ENCODE results near the gene FAM180B.
A peak's percentile ranks its signal among the peaks of the same experiment; 100 is the strongest.

The FAM180B gene

DNA sequence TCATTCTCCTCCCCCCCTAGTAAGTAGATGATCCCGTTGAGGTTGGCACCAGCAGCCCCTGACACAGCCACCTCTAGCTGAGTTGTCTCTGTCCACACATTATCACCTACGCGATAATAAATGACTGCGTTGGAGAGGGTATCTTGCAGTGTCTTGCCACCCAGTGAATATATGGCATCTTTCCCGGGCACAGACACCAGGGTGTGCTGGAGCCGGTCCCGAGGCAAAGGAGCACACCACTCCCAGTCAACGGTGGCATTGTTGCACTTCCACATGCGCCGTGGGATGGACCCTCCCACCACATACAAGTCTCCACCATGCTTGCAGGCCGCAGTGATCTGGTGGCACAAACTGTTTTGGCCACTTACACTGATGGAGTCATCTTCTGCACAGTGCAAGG, 13.2 kb upstream of the FAM180B start:
- Histone ChIP-seq H3K27ac (no peak overlapping the region), H3K36me3 (ENCODE audit: insufficient read depth, low read length) (peaks cover 38% of the 10 kb centered on the region), H3K9ac (ENCODE audit: insufficient read length) (no peak overlapping the region), H3K4me3 (no peak overlapping the region), H3K9me3 (ENCODE audit: low read depth, low read length) (no peaks in the 10 kb centered on the region)
- DNase-seq (ENCODE audit: low read depth, low spot score) = no peak
- TF ChIP-seq POLR2AphosphoS5 (IDR thresholded peaks at IDR 0.05; ENCODE audit: borderline replicate concordance, low read depth, low read length) = no peak
- TF ChIP-seq EZH2 (IDR thresholded peaks at IDR 0.05) = no peak
- TF ChIP-seq FOXP2 (optimal IDR thresholded peaks at IDR 0.05; ENCODE audit: control extremely low read depth, extremely low read length, insufficient read depth) = no peak

GRCh38 chr11:47577460-47578041, 8.9 kb upstream of the FAM180B start:
- Histone ChIP-seq H3K27ac (no peak overlapping the region), H3K4me3 (peak overlapping the region; percentile 96), H3K9me3 (ENCODE audit: low read depth, low read length) (no peaks in the 10 kb centered on the region), H3K9ac (ENCODE audit: insufficient read length) (peak overlapping the region; percentile 18), H3K36me3 (ENCODE audit: insufficient read depth, low read length) (peaks cover 58% of the 10 kb centered on the region)
- no peak for DNase-seq (ENCODE audit: low read depth, low spot score)
- TF ChIP-seq EZH2 (IDR thresholded peaks at IDR 0.05) = no peak
- TF ChIP-seq FOXP2 (optimal IDR thresholded peaks at IDR 0.05; ENCODE audit: control extremely low read depth, extremely low read length, insufficient read depth) = no peak
- TF ChIP-seq POLR2AphosphoS5 (IDR thresholded peaks at IDR 0.05; ENCODE audit: borderline replicate concordance, low read depth, low read length) = no peak

DNA sequence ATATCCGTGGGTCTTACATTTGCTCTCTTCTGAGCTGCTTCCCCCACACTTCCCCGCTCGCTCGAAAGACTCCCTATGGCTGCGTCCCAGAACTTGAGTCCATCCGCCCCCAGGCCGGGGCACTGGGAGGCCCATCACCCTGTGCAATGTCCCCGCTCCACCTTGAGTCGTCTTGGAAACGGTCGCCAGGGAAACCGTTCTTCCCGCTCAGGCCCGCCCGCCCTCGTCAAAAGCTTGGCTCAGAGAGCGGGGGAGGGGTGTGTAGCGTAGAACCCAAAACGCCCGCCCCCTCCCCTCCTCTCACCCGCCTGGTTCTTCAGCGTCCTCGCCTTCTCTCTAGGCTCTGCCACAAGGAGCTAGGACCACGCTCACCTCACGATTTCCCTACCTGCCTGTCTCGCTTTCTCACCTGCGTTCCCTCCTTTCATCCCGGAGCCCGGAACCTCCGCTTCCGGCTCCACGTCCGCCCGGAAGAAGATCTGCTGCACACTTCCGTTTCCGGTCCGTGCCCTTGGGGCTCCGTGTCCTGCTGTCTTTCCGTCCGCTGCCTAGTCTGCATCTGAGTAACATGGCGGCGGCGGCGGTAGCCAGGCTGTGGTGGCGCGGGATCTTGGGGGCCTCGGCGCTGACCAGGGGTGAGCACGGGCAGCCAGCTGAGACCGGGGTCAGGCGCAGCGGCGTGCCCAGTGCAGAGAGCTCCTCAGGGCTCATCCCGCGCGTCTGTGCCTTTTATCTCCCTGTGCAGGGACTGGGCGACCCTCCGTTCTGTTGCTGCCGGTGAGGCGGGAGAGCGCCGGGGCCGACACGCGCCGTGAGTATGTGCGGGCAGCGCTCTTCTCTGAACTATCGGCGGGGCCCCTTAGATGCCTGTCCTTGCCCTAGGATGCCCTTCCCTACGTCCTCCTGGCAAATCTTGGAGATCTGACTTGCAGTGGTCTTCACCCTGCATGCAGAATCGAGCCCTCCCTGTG, 7.7 kb upstream of the FAM180B start, which contains the start of the genes KBTBD4 and NDUFS3:
Gene KBTBD4 (minus strand): TSS at position 447 of the 971 bp plus-strand sequence. CDS start 19 bp downstream, at position 428.
Gene NDUFS3 (plus strand): TSS at position 551 of the 971 bp plus-strand sequence. CDS start 18 bp downstream, at position 569.
- DNase-seq (ENCODE audit: low read depth, low spot score) = peak; percentile 70
- TF ChIP-seq POLR2AphosphoS5 (IDR thresholded peaks at IDR 0.05; ENCODE audit: borderline replicate concordance, low read depth, low read length) (peak; percentile 96), EZH2 (IDR thresholded peaks at IDR 0.05) (no peak)
- H3K36me3 ChIP-seq (ENCODE audit: insufficient read depth, low read length) = peaks cover 58% of the 10 kb centered on the region
- H3K4me3 ChIP-seq = peak within 1 kb of the TSS; percentile 96
- peak within 1 kb of the TSS; percentile 96 for H3K9ac ChIP-seq (ENCODE audit: insufficient read length)
- no peaks in the 10 kb centered on the region for H3K9me3 ChIP-seq (ENCODE audit: low read depth, low read length)
- peak within 1 kb of the TSS; percentile 77; the same call in 1 of the 2 replicates for H3K27ac ChIP-seq

DNA sequence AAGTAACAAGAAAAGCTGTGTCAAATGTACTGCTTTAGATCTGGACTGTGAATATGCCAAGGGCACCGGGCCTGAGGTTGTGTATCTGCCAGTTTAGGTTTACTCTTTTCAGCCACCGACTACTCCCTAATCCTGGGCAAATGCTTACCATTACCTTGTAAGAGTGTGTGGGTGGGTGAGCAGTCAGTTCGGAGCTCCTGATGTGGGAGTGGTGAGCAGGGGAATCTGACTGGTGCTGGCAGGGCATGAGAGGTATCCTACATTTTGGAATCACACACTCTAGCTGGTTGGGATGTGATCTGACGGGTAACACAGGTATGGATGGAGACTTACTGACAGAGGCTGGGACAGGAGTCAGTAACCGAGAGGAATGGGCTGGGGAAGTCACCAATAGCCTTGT, 2.6 kb upstream of the FAM180B start:
- TF ChIP-seq EZH2 (IDR thresholded peaks at IDR 0.05) = no peak
- TF ChIP-seq FOXP2 (optimal IDR thresholded peaks at IDR 0.05; ENCODE audit: control extremely low read depth, extremely low read length, insufficient read depth) = no peak
- TF ChIP-seq POLR2AphosphoS5 (IDR thresholded peaks at IDR 0.05; ENCODE audit: borderline replicate concordance, low read depth, low read length) = no peak
- DNase-seq (ENCODE audit: low read depth, low spot score) = no peak
- no peak overlapping the region for H3K27ac ChIP-seq
- H3K36me3 ChIP-seq (ENCODE audit: insufficient read depth, low read length) = peaks cover 46% of the 10 kb centered on the region
- no peaks in the 10 kb centered on the region for H3K9me3 ChIP-seq (ENCODE audit: low read depth, low read length)
- H3K9ac ChIP-seq (ENCODE audit: insufficient read length) = no peak overlapping the region
- no peak overlapping the region for H3K4me3 ChIP-seq

DNA sequence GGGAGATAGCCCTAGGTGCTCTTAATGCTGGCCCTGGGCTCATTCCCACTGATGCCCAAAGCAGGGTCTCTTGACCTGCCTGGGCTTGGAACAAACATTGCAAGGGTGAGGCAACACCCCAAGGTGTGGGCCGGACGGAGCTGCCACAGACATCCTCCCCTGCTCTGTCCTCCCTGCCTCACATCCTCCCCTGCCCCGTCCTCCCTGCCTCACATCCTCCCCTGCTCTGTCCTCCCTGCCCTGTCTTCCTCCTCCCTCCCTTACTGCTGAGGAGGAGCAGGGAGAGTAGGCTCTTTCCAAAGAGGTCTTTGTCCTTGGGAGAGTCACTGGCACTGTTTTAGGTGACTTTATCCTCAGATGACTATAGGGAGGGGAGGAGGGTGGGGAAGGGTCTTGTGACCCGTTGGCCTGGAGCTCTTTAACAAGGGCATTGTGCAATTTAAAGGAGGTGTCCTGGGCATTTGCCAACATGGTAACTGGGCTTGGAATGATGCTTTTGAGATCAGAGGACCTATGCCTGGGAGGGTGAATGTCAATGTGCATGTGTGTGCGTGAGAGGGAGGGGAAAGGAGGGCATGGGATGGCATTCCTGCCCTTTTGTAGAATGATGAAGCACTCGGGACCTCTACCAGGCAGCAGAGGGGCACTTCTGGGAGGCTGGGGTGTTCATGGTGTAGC, 700 bp downstream of the FAM180B start:
- Histone ChIP-seq H3K27ac (no peak overlapping the region), H3K9me3 (ENCODE audit: low read depth, low read length) (no peaks in the 10 kb centered on the region), H3K4me3 (no peak overlapping the region), H3K9ac (ENCODE audit: insufficient read length) (no peak overlapping the region), H3K36me3 (ENCODE audit: insufficient read depth, low read length) (peaks cover 25% of the 10 kb centered on the region)
- no peak for DNase-seq (ENCODE audit: low read depth, low spot score)
- no peak for TF ChIP-seq POLR2AphosphoS5 (IDR thresholded peaks at IDR 0.05; ENCODE audit: borderline replicate concordance, low read depth, low read length)
- no peak for TF ChIP-seq FOXP2 (optimal IDR thresholded peaks at IDR 0.05; ENCODE audit: control extremely low read depth, extremely low read length, insufficient read depth)
- TF ChIP-seq EZH2 (IDR thresholded peaks at IDR 0.05) = no peak

- Histone ChIP-seq H3K9me3 (ENCODE audit: low read depth, low read length) (no peaks in the 10 kb centered on the region), H3K36me3 (ENCODE audit: insufficient read depth, low read length) (peaks cover 19% of the 10 kb centered on the region), H3K27ac (no peak overlapping the region), H3K9ac (ENCODE audit: insufficient read length) (no peak overlapping the region), H3K4me3 (no peak overlapping the region)
- TF ChIP-seq EZH2 (IDR thresholded peaks at IDR 0.05) (no peak), FOXP2 (optimal IDR thresholded peaks at IDR 0.05; ENCODE audit: control extremely low read depth, extremely low read length, insufficient read depth) (no peak), POLR2AphosphoS5 (IDR thresholded peaks at IDR 0.05; ENCODE audit: borderline replicate concordance, low read depth, low read length) (no peak)
- DNase-seq (ENCODE audit: low read depth, low spot score) = no peak
These were observed 1.3 kb downstream of the FAM180B start for GRCh38 chr11:47587723-47588326.

GRCh38 chr11:47589118-47589517, 2.6 kb downstream of the FAM180B start:
- DNase-seq (ENCODE audit: low read depth, low spot score) = no peak
- H3K27ac ChIP-seq = no peak overlapping the region
- no peak overlapping the region for H3K9ac ChIP-seq (ENCODE audit: insufficient read length)
- no peak for TF ChIP-seq FOXP2 (optimal IDR thresholded peaks at IDR 0.05; ENCODE audit: control extremely low read depth, extremely low read length, insufficient read depth)
- no peak for TF ChIP-seq POLR2AphosphoS5 (IDR thresholded peaks at IDR 0.05; ENCODE audit: borderline replicate concordance, low read depth, low read length)
- TF ChIP-seq EZH2 (IDR thresholded peaks at IDR 0.05) = no peak
- no peaks in the 10 kb centered on the region for H3K9me3 ChIP-seq (ENCODE audit: low read depth, low read length)
- peaks cover 6% of the 10 kb centered on the region for H3K36me3 ChIP-seq (ENCODE audit: insufficient read depth, low read length)
- H3K4me3 ChIP-seq = no peak overlapping the region
